ENCODE results near the gene NFATC2. TPM values are rescaled to one million over a fixed set of nuclear protein-coding genes. Genes with fewer than 3 reads are reported as not detected.
A peak's percentile ranks its signal among the peaks of the same experiment; 100 is the strongest.
"Not testable (repeated sequence)": the region's sequence is repeated elsewhere in the genome, so short reads cannot be mapped to it uniquely, and the experiment has no call there.

The NFATC2 gene
- total RNA-seq, 1 donor from 2014 or later, result 11.0 TPM

DNA sequence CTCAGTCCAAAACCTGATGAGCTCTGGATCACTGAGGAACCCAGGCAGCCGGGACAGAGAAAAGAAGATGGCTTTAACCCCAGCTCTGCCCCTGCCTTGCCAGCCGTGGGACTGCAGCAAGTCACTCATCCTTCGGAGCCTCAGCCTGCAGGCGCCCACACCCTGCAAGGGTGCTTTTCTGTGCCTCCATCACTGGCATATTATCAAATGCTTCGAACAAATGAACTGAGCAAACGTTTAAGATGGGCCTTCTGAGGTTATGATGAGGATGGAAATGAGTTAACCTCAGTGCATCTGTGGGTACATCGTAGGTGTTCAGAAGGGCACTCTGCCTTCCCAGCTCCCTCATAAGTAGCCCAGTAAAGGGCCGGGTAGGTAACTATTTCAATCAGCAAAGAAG, 79.0 kb downstream of the NFATC2 start:
- intact Hi-C loops (cut with DNase I), result no loop called here
- no peak for ATAC-seq
- no peak for DNase-seq (ENCODE audit: low spot score)

DNA sequence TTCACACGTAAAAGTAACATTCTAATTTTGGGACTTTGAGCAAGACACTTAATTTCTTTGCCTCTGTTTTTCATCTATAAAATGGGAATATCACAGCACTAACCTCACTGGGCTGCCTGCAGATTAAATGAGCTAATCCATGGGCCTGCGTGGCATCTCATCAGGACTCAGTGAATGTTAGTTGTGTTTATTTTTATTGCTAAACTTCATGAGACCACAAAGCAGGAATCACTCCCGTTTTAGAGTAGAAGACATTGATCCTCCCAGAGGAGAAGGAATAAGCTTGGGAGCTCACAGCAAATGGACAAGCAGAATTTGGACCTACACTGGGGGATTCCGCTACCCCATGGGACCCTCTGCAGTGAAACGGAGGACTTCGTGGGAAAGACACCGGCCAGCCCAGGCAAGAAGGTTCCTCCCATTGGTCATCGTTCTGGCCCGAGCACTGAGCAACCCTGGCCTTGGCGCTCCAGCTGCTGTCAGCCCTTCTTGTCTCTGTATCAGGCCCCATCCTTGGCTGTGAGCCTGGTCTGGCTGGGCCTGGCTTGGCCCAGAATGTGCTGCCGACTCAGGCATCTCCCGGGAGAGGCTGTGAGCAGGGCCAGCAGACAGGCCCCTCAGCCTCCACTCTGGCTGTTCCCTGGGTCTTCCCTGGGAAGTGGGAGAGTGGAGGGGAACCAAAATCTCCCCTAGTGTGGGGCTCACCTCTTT, 79.8 kb downstream of the NFATC2 start:
- peak; percentile 95 for ATAC-seq
- DNase-seq (ENCODE audit: low spot score), result peak; percentile 87
- intact Hi-C loops (cut with DNase I), result no loop called here

GRCh38 chr20:51461846-51462245, 80.7 kb downstream of the NFATC2 start:
- DNase-seq (ENCODE audit: low spot score); ATAC-seq; intact Hi-C loops (cut with DNase I): not testable (repeated sequence)

DNA sequence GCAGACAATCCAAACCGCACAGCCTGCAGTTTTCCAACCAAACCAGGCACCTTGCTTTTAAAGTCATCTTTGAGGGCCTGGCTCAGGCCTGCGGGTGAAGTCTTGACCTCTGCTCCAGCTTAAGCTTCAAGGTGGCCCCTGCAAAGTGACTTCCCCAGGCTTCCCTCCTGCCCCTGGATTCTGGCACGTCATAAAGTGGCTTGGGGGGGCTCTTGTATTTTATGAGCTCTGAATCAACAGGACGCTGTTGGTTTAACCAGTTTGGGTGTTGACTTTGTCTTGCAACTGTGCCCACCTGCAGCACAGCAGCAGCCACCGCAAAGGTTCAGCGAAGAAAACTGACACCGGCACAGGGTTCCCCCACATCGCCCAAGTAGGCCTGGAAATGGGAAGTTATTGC, 81.2 kb downstream of the NFATC2 start:
- intact Hi-C loops (cut with DNase I), result no loop called here
- ATAC-seq, result no peak
- DNase-seq (ENCODE audit: low spot score), result no peak

- intact Hi-C loops (cut with DNase I), result no loop called here
- ATAC-seq, result no peak
- DNase-seq (ENCODE audit: low spot score), result no peak
Measured at GRCh38 chr20:51460569-51461265, 81.8 kb downstream of the NFATC2 start.

DNA sequence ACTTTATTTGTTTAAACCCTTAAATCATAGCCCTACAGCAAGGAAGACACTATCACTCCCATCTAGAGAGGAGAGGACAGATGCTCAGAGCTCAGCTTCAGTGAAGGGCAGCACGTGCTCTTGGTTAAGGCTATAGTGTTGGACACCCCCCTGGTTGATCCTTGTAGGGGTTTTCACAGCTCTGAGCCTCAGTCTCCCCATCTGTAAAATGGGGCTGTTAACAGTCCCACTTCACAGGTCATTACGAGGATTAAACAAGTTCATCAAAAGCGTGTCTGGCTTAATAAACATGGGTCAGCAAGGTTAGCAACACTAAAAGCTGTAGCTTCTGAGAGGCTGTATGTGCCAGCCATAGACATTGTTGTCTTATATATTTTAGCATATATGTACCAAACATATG, 82.4 kb downstream of the NFATC2 start:
- ATAC-seq (no peak), DNase-seq (ENCODE audit: low spot score) (no peak)
- intact Hi-C loops (cut with DNase I), result no loop called here

GRCh38 chr20:51458751-51459439, 83.6 kb downstream of the NFATC2 start:
- DNase-seq (ENCODE audit: low spot score) (no peak), ATAC-seq (no peak)
- intact Hi-C loops (cut with DNase I), result no loop called here

DNA sequence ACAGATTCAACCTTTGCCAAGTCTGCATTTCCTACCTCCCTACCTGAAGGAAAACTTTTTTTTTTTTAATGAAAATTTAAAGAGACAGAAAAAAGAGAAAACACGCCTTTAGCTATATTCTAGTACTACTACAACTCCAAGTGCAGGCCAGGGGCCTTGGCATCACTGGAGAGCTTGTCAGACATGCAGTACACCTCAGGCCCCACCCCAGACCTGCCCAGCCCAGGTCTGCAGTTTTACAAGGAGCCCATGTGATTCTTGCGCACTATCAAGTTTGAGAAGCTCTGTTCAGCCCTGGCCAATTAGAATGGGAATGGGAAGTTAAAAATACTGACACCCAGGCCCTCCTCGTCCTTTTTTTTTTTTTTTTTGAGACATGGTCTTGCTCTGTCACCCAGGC, 85.0 kb downstream of the NFATC2 start:
- intact Hi-C loops (cut with DNase I), result no loop called here
- DNase-seq (ENCODE audit: low spot score), result no peak
- no peak for ATAC-seq

DNA sequence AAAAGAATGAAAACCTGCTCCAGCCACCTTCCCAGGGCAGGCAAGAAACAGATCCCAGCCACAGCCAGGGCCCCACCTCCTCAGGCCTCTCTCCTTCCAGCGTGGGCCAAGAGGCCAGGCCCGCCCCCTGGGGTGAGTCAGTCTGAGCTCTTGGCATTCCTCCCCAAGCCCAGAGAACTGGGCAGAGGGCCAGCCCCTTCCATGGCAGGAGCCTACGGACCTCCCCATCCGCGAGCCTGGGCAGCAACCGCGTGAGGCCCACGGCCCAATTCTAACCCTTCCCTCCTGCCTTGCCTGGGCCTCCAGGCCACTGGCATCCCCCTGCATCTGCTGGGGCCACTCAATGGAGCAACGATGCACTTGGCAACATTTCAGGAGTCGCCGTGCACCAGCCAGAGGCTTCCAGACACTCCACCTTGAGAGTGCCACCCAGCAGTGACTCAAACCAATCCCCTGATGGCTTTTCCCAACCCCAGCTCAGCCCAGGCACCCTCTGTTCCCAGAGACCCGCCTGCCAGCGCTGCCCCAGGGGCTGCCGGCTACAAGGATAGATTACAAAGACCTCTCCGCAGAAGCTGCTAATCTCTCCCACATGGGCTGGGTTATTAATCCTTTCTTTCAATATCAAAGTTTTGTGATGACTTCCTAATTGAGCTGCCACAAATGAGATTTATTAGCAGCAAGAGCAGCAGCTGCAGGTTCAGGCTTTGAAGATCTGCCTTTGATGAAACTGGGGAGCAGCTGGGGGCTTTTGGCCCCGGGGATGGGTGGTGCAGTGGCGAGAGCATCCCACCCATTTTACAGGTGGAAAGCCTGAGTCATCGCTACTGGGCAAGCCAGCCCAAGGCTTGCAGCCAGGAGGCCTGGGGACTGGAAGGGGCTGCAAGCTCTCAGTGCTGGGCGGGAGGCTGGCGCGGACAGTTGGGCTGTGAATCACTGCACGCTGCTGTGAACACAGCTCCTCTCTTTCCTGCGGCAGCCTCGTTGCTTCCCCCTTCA, 85.7 kb downstream of the NFATC2 start:
- intact Hi-C loops (cut with DNase I), result no loop called here
- peak; percentile 98 for ATAC-seq
- DNase-seq (ENCODE audit: low spot score), result peak; percentile 98

- no peak for DNase-seq (ENCODE audit: low spot score)
- intact Hi-C loops (cut with DNase I), result no loop called here
- no peak for ATAC-seq
Measured at GRCh38 chr20:51454250-51454865, 88.2 kb downstream of the NFATC2 start.

- intact Hi-C loops (cut with DNase I), result no loop called here
- no peak for DNase-seq (ENCODE audit: low spot score)
- ATAC-seq, result no peak
Measured at GRCh38 chr20:51452734-51453365, 89.7 kb downstream of the NFATC2 start.

- intact Hi-C loops (cut with DNase I), result no loop called here
- no peak for DNase-seq (ENCODE audit: low spot score)
- ATAC-seq, result no peak
Measured at GRCh38 chr20:51452091-51452613, 90.4 kb downstream of the NFATC2 start.

DNA sequence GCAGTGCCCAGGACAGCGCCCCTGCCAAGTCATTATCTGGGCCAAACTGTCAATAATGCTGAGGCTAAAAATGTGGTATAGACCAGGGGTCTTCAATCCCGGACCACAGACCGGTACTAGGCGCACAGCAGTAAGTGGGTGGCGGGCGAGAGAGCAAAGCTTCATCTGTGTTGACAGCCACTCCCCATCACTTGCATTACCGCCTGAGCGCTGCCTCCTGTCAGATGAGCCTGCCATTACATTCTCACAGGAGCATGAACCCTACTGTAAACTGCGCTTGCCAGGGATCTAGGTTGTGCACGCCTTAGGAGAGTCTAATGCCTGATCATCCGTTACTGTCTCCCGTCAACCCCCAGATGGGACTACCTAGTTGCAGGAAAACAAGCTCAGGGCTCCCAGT, 91.0 kb downstream of the NFATC2 start:
- no peak for ATAC-seq
- intact Hi-C loops (cut with DNase I), result no loop called here
- DNase-seq (ENCODE audit: low spot score), result no peak

GRCh38 chr20:51450984-51451383, 91.5 kb downstream of the NFATC2 start:
- DNase-seq (ENCODE audit: low spot score) (no peak), ATAC-seq (no peak)
- intact Hi-C loops (cut with DNase I), result no loop called here

GRCh38 chr20:51450221-51450712, 92.3 kb downstream of the NFATC2 start:
- no peak for ATAC-seq
- no peak for DNase-seq (ENCODE audit: low spot score)
- intact Hi-C loops (cut with DNase I), result no loop called here

DNA sequence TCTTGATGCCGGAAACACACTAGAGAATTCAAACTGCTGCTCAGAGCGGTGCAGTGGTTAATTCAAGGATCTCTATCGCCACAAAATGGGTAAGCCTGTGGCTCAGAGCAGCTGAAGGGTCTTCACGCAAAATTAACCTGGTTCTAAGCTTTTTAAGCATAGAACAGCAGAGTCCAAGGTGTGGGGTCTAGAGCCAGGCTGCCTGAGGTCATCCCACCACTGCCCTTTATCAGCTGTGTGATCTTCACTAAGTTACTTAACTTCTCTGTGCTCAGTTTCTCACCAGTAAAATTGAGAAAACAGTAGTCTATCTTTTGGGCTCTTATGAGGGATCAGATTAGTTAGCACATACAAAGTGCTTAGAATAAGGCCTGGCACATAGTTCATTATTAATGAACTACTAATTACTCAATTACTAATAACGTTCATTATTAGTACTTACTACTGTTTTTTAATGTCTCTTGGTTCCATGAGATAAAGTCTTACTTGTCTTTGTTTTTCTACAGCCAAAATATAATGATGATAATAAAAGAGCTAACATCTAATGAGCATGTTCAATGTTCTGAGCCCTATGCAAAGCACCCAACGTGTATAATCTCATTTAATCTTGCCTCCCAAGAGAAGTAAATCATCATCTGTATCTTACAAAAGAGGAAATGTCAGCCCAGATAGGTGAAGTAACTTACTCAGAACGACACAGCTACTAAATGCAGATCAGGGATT, 92.9 kb downstream of the NFATC2 start:
- ATAC-seq (no peak), DNase-seq (ENCODE audit: low spot score) (no peak)
- intact Hi-C loops (cut with DNase I), result no loop called here

DNA sequence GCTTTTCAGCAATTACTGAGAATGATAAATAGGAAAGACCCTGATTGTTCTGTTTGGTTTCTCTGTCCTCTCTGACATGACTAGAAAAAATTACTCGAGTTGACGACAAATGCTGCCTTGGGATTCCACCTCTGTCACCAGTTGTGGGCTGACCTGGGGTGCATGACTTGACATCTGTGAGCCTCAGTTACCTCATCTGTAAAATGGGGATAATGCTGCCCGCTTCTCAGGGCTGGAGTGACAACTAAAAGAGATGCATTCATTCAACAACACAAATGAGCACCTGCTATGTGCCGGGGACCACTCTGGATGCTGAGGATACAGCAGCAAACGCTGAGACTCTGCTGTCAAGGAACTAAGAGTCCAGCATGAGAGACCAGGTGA, 94.8 kb downstream of the NFATC2 start:
- no peak for DNase-seq (ENCODE audit: low spot score)
- no peak for ATAC-seq
- intact Hi-C loops (cut with DNase I), result no loop called here

Measured in sciatic nerve (tissue), 2 donors.